Suppressor macrophage treated with lipopolysaccharide for 4 hours (primary cell): Measurements from ENCODE around the gene SAXO1.
"Not testable (repeated sequence)": the region's sequence is repeated elsewhere in the genome, so short reads cannot be mapped to it uniquely, and the experiment has no call there.

Source experiments
- DNase-seq: peaks from one replicate; pipeline ENCODE4 v3.0.0-alpha.2; 2020

The SAXO1 gene

DNA sequence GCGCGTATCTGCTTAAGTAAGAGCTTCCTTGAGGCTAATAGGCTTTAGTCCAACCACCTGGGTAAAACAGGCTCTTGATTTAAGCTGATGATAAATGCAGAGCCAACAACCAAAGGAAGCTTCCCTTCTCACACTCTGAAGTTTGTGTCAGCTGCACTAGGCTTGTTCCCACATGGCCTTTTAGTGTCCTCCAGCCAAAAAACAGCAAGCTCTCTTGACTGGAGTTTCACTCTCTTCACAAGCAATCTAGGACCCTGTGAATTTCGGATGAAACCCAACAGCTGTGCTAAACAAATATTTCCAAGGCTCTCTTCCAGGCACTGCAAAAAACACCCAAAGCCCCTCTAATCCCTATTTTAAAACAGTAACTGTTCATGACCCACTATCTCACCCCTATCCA, 63.9 kb downstream of the SAXO1 start:
- no peak for DNase-seq

DNA sequence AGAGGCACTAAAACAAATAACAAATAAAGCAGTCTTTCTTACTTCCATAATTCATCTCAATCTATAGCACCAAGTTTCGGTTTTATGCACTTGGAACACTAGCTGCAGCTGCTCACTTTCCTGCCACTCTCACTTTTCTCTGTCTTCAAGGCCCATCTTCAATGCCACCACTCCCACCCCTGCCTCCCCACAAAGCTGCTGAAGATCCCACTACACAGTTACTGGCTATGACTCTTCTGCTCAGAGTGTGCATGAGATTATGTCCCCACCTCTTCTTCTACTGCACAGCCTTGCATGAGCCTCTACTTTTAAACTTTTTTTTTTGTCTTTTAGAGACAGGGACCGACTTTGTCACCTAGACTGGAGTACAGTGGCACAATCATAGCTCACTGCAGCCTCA, 77.4 kb downstream of the SAXO1 start:
- DNase-seq, result no peak

DNA sequence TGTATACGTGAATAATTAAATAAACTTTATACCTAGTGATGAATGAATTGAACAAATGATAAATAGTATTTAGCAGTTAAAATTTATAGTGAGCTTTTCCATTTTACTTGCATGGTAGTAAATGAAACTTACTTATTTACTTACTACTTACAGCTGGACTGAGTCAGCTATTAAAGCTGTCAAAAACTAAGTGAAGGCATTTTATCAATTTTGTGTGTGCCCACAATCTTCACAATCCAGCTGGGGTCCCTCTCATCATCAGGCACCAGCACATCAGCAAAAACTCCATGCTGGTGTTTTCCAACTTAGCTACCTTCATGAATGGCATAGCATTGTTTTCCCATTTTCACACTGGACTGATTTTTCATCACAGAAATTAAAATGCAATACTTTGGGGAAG, 81.1 kb downstream of the SAXO1 start:
- peak; percentile 3 for DNase-seq

DNA sequence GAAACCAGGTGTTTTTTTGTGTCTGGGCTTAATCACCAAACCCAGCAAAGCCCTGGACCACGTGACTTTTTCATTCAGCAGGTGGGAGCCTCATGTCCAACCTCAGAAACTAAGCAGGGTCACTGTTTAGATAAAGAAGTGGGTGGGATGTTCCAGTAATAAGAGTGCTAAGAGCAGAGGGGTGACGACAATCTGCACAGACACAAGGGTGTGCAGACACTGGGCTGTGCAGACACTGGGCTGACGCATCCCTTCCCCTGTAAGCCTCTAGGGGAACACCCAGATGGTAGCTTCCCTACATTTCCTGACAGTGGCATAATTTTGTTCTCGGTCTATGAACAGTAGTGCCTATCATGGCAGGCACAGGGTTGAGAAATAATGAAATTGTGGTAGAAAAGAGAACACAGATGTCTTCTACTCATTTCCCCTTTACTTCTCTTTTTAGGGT, 85.1 kb downstream of the SAXO1 start:
- DNase-seq, result peak; percentile 90

DNA sequence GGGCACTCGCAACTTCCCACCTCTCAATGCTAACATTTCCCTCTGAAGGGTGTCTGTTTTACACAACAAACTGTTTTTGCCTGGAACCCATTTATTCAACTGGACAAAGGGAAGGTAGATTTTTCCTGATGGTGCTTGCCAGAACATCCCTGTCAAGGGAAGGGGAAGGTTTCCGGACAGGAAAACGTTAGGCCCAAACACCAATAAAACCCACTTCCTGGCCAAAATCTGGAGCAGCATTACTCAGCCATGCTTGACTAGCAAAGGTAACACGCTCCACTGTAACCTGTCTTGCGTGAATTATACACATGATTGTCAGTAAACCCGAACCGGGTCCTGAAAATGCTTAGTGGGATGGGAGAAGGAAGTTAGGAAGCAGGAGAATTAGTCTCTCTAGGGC, 90.2 kb downstream of the SAXO1 start:
- no peak for DNase-seq

DNA sequence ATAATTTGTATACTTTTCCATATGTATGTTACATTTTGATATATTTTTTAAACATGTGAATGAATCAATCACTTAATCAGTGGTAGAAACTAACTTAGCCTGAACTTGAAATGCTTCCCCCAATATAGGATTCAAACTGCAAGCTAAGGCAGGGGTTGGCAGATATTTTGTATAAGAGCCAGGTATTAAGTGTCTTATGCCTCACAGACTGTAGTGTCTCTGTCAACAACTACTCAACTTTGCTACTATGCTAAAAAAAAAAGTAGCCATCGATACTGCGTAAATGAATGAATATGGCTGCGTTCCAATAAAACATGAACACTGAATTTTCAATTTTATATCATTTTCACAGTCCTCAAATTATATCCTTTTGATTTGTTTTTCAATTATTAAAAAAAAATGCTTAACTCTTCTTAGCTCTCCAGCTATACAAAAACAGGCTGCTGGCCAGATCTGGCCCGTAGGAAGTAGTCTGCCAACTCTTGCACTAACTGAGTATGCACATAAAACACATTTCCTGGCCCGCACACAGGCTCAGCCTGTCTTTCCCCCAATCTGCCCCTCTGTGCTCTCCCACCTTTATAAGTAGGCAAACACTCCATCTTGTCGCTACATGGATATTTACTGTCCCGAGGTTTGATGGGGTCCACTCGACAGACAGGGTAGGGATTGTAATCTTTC, 91.8 kb downstream of the SAXO1 start:
- no peak for DNase-seq

DNA sequence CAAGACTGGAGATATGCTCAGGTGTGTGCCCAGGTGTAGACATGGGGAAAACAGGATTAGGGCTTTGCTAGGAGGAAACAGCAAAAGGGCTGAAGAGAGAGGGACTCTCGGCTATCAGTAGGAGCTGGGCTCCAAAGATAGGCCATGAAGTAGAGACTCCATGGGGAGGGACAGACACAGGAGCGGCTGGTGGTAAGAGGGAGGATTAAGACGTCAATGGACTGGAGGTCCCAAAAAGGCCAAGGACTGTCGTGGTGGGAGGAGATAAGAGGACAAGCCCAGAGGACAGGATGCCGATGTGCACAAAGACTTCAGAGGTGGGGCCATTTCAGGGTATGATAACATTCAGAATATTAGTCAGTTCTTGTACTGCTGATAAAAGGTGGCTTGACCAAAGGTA, 93.1 kb downstream of the SAXO1 start:
- no peak for DNase-seq

DNA sequence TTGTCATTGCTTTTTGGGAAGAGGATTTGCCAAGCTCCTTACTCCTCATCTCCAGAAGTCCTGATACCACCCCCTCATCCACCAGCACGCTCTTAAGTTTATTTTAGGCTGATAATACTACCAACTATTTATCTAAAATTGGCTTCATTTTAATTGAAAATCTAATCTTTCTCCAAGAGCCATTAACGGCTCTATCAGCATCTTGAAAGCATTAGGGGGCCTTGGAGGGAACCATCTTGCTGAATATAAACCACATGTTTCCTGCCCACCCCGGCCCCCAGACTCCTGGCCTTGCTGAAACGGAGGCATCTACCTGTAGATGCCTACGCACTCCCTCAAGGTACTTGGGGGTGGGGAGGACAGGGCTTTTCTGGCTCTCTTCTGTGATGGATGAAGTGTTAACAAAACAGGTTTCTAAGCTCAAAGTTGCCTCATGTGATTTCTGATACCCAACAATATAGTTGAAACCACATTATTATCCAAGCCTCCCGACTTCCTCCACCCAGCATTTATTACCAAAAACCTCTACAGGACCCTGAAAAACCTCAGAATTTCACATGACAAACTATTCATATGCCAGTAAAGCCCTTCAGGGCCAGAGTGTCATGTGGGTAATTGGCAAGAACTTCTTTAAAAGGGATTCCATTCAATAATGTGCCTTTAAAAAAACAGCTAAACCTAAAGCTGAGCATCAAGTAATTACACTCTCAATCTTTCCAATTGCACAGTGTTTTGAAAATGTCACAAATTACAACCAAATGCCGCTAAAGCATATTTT, 96.7 kb downstream of the SAXO1 start:
- no peak for DNase-seq

DNA sequence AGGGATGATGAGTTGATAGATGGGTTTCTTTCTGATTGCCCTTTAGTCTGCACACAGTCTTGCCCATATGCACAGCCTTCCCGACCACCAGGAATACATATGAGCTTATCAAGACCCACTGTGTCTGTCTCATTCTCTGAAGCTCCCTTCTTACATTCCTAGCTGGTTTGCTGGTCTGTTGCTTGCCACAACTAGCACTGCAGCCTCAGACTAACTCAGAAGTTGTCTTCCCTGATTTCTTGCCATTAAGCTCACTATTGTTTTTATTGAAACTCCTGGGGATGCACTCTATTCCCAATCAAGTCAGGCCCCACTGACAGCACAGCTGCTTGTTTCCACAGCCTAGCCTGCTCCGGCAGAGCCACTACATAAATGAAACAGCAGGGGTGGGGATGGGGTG, 97.5 kb downstream of the SAXO1 start:
- DNase-seq, result no peak

DNA sequence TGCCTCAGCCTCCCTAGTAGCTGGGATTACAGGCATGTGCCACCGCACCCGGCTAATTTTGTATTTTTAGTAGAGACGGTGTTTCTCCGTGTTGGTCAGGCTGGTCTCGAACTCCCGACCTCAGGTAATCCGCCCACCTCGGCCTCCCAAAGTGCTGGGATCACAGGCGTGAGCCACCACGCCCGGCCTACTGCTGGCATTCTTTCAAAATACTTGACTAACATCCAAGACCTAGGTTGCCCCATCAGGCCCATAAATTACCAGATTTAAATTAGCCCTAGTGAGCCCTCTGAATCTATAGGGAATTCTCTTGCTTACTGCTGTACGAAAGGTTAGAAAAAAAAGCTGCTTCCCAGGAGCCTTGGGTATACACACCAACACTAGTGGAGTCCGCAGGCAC, 102.4 kb downstream of the SAXO1 start:
- not testable (repeated sequence) for DNase-seq

DNA sequence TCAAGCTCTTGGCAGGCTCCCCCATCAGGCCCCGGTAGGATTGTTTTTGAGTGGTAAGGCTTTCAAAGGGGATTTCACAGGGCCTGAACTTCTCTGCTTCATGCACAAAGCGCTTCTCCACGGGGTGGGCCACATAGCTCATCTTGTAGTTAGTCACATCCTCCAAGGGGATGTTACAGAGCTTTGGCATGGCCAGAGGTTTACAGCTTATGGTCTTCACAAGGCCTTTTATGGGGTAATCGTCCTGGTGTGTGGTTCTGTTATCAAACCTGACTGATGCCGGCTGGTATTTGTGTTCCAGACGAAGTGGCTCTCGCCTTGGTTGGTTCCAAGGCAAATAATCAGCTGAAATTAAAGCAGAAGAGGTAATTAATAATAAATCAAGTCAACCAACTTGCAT, 104.3 kb downstream of the SAXO1 start:
- no peak for DNase-seq

DNA sequence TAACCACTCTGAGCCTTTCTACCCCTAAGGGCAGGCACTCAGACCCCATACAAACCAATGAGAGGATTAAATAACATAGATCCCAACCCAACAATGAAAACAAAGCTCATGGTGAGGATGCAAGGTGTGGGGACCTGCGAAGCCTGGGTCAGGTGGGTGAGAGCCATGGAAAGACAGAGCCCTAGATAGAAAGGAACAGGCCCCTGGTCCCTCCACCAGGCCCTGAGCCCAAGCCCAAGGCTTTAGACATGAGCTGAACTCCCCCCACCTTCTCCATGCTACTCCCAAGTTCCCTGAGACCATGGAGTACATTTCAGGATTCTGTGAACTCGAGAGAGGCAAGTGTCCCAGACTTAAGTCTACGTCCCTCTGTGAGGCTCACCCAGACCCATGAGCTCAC, 106.5 kb downstream of the SAXO1 start:
- DNase-seq, result no peak

DNA sequence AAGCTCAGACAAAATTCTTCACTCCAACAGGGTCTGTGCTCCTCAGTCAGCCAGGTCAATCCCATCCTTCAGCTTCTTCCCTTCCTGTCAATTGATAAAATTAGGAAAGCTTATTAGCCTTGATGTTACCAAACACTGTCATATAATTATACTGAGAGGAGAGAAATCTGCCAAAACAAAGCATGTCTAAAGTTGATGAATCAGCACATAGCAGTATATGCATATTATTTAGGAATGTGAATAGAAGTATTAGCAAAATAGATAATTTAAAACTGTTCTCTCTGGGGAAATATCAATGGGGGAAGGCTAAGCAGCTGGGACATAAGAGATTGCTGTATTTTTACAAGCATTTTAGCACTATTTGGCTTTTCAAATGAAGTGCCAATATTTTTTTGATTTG, 107.1 kb downstream of the SAXO1 start:
- DNase-seq, result no peak

DNA sequence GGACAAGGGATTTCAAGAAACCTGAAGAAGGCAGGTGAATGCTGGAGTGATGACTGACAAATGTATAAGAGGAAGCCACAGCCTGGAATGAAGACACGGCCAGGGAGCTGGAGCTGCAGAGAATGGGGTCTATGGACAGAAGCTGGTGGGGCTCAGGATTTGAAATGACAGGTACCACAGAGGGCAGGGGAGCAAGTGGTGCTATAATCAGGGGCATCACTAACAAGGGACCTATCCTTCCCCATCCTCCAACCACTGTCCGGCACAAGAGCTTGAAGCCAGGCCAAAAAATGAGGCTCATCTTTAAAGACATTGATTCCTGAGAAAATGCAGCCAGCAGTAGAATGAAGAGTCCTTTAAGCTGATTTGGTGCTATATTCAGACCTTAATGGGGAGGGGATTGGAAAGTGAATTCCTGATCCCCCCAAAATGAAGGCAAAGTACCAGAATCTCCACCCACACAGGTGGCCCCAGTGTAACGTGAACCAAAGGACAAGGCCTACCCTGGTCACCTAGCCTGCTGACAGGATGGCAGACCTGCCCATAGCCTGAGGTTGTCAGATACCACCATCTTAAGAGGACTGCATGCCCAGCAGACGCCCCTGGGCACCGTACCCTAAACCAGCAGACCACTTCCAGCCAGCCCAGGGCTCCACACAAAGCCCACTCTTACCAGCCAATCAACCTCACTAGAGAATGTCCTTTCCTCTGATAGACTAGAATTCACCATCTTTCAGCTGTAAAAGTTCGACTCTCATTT, 109.2 kb downstream of the SAXO1 start:
- DNase-seq, result no peak

DNA sequence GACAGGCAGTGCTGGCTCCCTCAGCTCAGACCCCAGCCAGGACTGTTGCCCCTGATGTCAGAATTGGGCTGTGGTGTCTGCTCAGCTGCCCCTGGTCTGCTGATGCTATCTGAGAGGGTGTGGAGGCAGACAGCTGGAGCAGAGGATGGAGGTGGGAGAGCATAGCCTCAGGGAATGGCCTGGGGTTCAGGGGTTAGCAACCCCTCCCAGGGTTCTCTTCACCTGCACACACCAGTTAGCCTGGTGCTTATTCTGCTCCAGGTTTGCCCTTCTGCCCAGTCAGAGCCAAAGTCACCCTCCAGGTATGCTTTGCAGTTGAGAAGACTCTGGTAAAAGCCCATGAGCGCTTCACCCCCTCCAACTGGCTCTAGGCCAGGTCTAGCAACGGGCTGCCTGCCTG, 109.8 kb downstream of the SAXO1 start:
- DNase-seq, result no peak

DNA sequence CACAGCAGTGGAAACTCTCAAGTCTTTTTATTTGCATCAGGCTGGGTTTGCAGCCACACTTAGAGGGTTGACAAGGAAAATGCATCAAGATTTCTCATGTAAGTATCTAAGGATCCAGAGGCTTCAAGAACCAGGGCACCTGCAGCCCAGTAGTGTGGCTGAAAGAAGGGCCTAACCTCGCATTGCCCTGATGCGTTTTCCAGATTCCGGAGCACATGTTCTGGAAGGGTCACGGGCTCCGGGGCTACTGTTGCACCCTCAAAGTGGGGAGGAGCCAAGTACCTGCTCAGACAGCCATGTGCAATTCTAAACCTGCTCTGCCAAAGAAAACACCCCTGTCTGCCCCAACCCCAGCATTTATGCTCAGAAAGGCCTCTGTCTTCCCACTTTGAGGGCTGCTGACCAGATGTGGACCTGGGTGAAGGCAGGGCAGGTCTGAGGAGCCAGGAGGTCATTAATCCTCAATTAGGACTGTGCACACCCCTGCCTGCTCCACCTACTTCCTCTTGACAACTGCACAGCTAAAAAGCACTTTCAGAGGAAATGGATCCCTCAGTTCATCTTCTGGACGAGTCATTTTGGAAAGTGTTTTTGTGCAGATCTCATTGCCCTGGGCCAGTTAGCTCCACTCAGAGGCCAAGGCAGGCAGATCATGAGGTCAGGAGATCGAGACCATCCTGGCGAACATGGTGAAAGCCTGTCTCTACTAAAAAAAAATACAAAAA, 110.7 kb downstream of the SAXO1 start:
- DNase-seq, result no peak

DNA sequence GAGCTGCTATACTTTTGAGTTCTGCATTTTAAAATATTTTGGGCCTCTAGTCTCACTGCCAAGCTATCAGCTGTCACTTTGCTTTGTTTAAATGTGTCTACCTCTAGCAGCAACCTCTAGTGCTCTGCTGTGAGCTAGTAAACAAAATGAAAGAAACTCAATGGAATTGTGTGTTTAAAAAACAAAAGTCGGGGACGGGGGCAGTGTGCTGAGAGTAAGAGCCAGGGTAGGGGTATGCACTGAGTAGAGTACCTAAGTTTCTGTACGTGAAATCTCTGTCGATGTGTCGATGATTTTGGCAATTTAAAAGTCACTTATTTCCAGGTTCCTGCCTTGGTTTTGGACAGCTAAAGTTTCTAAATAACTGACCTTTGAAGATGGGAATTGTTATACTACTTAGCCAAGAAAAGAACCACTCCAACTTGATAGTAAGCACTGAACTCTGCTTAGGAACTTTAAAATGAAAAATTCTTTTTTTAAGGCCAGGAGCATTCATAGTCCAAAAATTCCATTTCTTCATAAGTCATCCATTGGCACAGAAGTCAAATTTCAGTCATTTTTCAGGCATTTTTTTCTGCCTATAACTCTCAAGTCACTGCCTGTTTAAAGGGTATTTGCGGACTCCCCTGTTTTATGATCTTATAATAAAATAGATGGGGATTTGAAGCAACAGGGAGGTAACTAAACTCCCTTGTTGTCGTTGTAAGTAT, 111.5 kb downstream of the SAXO1 start:
- no peak for DNase-seq

DNA sequence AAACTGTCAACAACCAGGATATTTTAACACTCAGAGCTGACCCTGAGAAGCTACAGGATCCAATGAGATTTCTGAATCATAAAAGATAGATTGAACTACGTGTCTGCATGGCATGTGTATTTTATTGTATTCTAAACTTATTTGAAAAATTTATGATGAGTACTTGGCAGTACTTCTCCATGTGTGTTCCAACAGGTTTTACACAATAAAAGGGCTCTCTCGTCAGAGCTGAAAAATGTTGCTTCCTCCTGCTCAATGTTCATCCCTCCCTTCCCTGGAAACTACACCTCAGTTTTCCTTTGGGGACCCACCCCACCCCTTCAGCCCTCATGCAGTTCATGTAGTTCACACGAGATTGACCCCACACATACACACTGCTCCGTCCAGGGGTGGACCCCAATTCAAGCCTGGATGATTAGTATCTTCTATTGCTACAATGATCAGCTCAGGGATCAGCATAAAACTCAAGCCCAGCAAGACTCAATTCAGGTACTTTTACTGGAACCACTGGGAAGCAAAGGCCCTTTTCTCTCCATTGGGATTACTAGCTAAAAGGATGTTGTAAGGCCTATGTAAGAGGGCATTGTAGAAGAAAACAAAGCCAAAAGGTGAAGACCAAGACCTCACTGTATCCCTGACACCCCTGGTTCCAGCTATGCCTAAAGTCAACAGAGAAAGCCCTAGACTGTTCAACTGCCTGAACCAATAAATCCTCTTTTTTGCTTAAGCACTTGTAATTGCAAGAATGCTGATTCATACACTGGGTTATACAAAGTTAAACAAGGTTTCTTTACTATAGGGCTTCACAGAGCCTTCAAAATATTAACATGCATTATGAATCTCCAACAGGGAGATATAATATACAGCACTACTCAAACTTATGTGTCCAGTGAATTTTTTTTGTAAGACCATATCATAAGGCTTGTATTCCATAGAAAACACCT, 112.6 kb downstream of the SAXO1 start:
- no peak for DNase-seq

DNA sequence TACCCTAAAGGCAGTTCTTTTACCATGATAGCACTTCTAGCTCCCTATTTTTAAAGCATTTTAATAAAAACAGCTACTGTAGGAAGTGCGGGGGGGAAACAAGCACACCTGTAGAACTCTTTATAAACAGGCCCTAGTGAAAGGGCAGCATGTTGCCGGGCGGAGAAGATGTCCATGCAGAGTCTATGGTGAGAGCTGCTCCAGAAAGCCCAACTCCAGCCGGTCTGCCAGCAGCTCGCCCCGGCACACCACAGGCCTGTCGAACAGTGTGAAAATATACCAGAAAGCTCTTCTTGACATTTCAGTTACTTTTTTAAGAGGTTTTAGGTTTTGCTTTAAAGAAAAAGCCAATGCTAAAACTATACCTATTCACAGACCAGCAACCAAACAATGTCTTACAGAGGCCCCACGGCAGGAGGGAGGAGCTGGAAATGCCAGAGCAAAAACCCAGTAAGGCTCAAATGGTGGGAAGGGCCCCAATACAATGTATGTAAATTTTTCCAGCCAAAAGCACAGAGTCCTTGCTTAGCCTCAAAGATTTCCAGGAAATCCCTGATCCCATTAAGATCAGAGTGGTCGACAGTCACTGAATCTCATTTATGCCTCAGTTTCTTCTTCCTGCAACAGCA, 121.2 kb downstream of the SAXO1 start:
- DNase-seq, result no peak

DNA sequence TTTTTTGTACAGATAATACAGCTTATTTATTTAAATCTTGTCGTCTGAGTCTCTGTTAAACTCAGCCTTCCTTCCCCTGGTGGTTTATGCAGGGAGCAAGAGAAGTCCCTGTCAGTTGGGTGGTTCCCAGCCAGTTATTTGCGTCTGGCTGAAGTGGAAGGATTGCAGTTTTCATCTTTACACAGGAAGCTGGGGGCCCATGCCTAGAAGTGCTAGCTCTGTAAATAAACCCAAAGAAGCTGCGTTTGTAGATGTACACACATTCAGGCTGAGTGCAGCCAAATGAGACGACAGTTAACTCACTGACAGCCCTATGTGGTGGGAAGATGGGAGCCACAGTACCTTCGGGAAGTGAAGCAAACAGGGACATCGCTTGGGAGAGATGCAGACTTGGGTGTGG, 122.1 kb downstream of the SAXO1 start:
- no peak for DNase-seq

DNA sequence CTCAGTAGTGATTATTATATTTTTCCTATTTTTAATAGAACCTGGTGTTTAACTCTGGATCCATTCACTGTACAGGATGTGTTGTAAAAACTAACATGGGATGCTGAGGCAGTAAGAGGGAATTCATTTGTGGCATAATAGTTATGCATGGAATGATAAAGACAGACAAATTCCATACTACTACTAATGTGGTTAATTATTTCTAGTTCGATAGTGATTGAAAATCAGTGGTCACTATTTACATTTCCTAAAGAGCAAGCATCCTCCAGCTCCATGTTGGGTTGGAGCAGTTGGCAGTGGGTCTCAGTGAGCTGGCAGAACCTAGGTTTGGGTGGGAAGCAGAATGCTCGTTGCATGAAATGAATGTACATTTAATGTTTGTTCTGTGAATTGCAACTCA, 122.6 kb downstream of the SAXO1 start:
- no peak for DNase-seq
